GM12892 (cell line): ENCODE data around the gene DEFB113. TPM values are rescaled to one million over a fixed set of nuclear protein-coding genes. Genes with fewer than 3 reads are reported as not detected.
A peak's percentile ranks its signal among the peaks of the same experiment; 100 is the strongest.

Experiments
- DNase-seq: peaks from one replicate; pipeline ENCODE4 v3.0.0; 2011; ENCODE audit not compliant: insufficient read length
- FAIRE-seq: peaks from 2 replicates; lab custom pipeline; 2011; peaks lifted over from hg19 to GRCh38; lab: Jason Lieb, UNC
- POLR2A ChIP-seq: IDR thresholded peaks from 2 replicates; pipeline ENCODE4 v1.6.1; 2011; ENCODE audit warnings: low read depth, low read length, control low read depth
- POLR2AphosphoS5 ChIP-seq: IDR thresholded peaks from 2 replicates; pipeline ENCODE4 v1.6.1; 2011; ENCODE audit warnings: low read depth, low read length, control low read depth
- TAF1 ChIP-seq: IDR thresholded peaks from 2 replicates; pipeline ENCODE4 v1.6.1; 2011; ENCODE audit warnings: low read depth, mild to moderate bottlenecking, control low read depth, low read length, borderline replicate concordance
- polyA plus RNA-seq: library from polyadenylated mRNA; unstranded; fragments of >200 nt; gene quantifications from one replicate; pipeline ENCODE4 v1.2.1, GENCODE V29; 2012; ENCODE audit warnings: missing spikeins, inconsistent platforms; ENCODE audit not compliant: missing spikeins

Gene DEFB113, protein sequence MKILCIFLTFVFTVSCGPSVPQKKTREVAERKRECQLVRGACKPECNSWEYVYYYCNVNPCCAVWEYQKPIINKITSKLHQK
- not detected for polyA plus RNA-seq

DNA sequence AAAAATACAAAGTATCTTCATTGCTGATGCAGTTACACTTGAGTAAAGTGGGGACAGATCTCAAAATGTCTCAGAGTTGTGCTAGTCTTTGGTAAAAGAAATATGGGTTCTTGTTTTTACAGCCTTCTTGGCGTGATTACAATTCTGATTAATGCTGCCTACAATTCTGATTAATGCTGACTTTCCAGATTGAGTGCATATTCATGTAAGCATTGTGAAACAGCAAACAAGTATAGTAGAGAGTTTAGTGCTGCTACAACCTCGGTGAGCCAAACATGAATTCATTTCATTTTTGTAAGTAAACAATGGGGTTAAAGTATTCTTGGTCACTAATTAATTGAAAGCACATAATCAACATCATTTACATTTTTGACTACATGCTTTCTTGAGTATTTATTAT is at the start of gene DEFB113:
TSS of gene DEFB113 (minus strand) at position 21 of the 400 bp plus-strand sequence. CDS start at position 21, 0 bp downstream.
- no peak for DNase-seq
- no peak for FAIRE-seq

DNA sequence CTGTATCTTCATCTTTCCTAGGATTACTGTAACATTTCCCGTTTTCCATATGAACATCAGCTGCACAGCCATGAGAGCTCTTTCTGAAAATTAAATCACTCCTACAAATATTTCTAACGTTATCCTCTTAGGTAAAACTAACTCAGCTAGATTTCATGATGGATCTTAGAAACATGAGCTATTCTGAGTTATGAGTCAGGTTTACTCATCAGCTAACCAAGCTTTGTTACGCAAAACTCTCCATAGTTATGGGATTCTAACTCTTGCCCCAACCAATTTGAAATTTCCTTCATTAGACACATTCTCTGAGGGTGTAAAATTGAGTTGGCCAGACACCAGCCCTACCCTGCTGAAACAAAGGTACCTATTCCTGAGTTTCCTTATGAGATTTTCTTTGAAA is 38.4 kb upstream of the DEFB113 start:
- no peak for FAIRE-seq
- no peak for DNase-seq
- TF ChIP-seq TAF1: no peak
- no peak for TF ChIP-seq POLR2AphosphoS5
- no peak for TF ChIP-seq POLR2A

More for the DNA sequence above, at the start of gene DEFB113:
- TF ChIP-seq POLR2AphosphoS5 (no peak), POLR2A (no peak), TAF1 (no peak)

DNA sequence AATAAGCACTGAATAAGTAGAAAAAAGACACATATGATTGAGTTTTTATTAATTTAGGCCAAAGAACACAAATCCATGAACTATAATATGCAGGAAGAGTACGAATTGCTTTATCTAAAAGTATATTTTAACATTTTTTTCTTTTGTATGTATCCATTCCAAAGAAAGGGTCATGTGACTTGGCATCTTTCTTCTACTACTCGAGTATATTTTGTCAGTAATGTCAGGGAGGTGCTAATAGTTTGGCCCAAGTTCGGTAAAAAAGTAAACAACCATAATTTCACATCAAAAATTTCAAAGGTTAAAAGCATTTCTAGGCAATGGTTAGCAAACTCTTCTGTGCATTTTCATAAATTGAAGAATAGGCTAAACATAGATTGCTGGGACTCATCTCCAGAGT is 33.7 kb upstream of the DEFB113 start:
- FAIRE-seq (no peak), DNase-seq (no peak)
- TF ChIP-seq POLR2AphosphoS5 (no peak), POLR2A (no peak), TAF1 (no peak)

DNA sequence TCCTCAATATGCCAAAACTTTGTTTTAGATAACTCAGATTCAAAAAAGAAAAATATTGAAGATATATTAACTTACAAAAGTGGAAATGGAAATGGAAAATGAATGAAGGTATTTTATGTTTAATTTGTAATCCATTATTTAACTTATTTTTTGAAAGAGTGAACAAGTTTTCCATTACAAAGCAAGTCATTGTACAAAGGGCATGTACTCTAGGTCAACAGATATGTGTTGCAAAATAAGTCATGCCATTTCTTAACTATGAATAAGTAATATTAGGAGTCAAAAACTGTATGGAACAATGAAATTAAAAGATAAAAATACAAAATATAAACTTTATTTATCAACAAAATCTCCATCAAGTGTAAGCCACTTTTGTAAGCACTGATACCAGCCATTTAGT is 25.9 kb upstream of the DEFB113 start:
- DNase-seq (no peak), FAIRE-seq (no peak)
- TF ChIP-seq TAF1: no peak
- TF ChIP-seq POLR2A: no peak
- no peak for TF ChIP-seq POLR2AphosphoS5

DNA sequence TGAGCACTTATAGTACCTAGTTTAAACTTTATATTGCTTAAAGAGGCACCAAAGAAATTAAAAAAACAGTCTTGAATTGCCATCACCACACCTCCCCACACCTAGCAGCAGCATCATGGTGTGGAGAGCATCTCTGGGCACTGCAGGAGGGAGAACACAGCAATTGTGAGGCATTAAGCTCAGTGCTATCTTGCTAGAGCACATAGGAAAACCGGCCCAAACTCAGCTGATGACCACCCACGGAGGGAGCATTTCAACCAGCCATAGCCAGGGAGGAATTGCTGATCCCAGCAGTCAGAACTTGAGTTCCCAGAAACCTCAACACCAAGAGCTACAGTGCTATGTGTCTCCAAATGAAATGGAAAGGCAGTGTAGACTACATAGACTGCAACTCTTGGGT is 19.5 kb upstream of the DEFB113 start:
- TF ChIP-seq POLR2AphosphoS5: no peak
- DNase-seq (no peak), FAIRE-seq (no peak)

DNA sequence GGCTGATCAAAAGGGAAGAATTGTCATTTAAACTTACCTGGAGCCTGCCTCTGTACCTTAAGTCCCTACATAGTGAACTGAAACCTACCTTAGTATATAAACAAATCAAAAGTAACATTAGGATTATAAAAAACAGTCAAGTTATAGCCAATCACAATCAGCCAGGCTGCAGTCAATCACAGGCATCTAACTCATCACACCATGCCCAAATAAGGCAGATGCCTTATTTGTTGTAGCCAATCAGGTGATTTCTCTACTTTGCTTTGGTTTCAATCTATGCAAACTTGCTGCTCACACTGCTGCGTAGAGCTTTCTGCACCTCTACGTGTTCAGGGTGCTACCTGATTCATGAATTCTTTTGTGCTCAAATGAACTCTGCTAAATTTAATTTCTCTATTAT is 18.3 kb upstream of the DEFB113 start:
- FAIRE-seq: no peak
- no peak for TF ChIP-seq TAF1
- no peak for TF ChIP-seq POLR2A
- TF ChIP-seq POLR2AphosphoS5: no peak

DNA sequence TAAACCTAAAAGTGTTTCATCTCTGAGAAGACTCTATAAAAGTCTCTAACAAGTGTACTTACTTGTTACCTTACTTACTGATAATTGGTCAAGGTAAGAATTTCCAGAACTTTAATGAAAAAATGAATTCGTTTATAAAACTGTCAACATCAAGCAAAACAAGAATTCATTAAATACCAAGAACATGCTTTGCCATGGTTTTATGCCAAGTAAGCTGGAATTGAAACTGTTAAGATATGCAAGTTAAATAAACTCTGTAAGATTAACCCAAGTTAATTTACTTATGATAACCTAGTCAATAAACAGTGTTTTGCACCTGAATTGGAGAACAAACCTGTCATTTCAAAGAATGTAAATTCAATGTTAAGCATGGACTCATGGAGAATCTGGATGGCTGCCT is 17.1 kb upstream of the DEFB113 start:
- TF ChIP-seq TAF1 (no peak), POLR2A (no peak), POLR2AphosphoS5 (no peak)
- no peak for DNase-seq
- no peak for FAIRE-seq

More for the DNA sequence above, 18.3 kb upstream of the DEFB113 start:
- DNase-seq: no peak

DNA sequence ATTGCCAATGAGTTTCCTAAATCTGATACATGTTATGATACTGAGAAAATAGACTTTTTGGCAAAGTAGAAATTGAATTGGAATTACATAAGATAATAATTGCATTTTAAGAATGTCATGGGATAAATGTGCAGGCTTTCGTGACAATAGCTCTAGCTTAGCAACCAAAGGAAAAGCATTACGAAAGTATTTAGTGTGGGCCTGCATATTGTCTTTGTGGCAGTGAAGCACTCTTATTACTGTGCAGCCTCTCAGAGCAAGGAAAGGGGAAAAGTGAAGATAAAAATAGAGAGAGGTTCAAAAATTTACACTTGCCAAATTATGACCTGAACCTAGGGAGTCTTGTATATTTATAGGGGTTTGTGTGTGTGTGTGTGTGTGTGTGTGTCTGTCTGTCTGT is 12.6 kb upstream of the DEFB113 start:
- no peak for DNase-seq
- no peak for FAIRE-seq
- TF ChIP-seq POLR2A (no peak), TAF1 (no peak), POLR2AphosphoS5 (no peak)

DNA sequence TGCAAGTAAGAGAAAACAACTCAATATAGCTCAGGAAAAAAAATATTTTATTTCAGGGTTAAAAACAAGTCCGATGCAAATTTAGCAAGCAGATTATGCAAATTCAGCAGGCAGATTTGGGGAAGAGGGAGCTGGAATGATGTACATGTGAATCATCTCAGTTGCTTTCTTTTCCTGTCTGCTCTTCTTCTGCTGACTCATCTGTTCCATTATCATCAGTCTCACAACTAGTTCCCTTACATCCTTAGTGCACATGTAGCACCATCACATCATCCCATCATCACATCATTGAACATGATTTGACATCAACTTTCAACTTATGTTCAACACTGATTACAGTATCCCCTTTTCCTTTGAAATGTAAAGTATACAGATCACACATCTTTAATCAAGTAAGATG is 11.5 kb upstream of the DEFB113 start:
- DNase-seq (no peak), FAIRE-seq (peak; percentile 79)
- TF ChIP-seq TAF1 (no peak), POLR2A (no peak), POLR2AphosphoS5 (no peak)

DNA sequence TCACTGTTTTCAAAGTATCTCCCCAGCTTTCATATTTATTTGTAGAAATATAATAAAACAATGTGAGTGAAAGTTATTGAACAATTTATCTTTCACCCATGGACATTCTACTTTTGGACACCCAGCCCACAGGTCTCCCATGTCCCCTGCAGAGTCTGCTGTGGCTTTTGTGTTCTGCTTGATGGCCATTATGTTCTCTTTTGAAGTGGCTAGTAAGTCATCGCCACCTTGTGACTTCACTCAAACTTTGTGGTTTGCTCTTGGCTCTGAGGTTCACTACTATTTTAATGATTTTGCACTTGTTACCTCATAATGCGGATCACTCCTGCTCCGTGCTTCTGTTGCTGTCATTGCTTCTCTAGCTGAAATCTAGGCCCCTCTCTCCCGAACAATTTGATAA is 10.2 kb upstream of the DEFB113 start:
- no peak for DNase-seq
- FAIRE-seq: peak; percentile 67
- TF ChIP-seq POLR2A (no peak), POLR2AphosphoS5 (no peak), TAF1 (no peak)

DNA sequence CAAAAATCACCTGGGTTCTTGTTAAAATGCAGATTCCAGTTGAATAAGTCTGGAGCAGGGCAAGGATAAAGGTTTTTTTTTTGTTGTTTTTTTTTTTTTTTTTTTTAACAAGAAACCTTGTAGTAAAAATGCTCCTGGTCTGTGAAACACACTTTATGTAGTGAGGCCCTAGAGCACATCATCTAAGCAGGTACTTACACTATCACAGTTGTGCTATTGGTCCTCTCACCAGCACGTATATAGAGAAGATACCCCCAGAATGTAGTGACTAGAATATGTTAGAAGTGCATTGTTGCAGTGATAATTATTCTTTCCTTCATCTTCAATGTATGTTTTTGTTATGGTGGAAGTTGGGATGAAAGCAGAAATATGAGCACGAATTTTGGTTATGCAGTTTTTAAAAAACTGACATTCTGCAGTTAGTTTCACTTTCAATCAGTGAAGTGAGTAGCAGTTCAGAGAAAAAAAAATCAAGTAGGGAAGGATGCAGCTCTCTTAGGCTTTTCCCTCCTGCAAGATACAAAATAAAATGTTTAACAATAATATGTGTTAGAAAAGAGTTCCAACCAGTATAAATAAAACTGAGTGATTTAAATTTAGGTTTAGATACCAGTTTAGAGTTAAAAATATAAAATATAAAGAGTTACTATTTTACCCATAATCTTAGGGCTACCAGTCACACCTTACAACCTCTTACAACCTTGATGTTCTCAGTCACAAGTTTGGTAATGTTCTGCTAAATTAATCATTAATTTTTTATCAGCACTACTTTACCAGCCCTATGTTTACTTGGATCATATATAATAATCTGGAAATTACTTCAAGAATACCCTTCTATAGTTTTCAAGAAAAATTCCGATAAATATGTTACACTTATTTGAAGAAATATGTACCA is 9.2 kb upstream of the DEFB113 start:
- TF ChIP-seq TAF1 (no peak), POLR2AphosphoS5 (no peak), POLR2A (no peak)
- DNase-seq: no peak
- FAIRE-seq: peak; percentile 74

DNA sequence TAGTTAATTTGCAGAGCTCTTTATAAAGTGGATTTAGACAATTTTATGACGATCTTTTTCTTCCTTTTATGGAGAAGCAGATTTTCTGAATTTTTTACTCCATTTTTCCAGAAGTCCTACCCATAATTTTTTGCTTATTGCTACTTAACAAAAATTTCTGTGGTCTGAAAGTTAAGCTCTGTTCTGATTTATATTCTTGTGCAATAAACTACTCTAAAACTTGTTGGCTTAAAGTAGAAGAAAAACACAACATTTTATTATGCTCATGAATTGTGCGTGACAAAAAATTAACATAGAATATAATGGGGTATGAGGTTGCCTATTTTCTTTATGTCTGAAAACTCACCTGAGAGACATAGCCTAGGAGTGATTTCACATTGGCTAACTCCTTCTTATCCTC is 2.6 kb downstream of the DEFB113 start:
- TF ChIP-seq TAF1 (no peak), POLR2AphosphoS5 (no peak), POLR2A (no peak)
- DNase-seq (no peak), FAIRE-seq (no peak)
